ENCODE measurements around the gene UBD.

UBD gene

DNA sequence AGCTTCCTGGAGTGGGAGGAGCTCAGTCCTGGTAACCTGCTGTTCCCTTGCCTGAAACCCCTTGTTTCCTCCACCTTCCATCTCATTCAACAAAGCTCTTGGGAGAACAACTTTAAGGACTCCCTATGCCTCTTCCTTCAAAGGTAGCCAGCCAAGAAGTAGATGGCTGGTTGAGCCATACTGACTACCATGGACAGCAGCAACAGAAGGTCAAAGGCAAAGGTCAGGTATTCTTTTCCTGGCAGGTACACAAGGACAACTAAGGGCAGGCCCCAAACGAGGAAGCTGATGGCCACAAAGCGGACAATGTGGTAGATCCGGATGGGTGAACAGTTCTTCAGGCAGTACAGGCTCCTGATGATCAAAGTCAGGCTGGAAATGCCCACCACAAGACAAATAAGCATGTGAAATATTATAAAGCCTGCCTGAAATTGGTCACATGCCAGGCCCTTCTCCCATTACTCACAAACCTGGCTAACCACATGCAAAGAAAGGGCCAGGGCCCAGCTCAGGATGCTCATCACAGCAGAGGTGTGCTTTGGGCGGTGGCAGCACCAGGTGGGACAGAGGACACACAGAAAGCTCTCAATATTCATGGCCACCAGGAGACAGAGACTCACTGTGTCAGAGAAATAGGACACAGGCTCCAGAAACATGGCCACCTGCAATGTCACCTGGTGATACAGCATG is 21.7 kb downstream of the UBD start:
- ATAC-seq (ENCODE audit: low read depth) (no peak), DNase-seq (ENCODE audit: low spot score) (no peak)
- Histone ChIP-seq H3K9me3 (ENCODE audit: severe bottlenecking) (no peaks in the 10 kb centered on the region), H3K27me3 (ENCODE audit: insufficient read depth, poor library complexity, severe bottlenecking) (peaks cover 6% of the 10 kb centered on the region), H3K27ac (ENCODE audit: poor library complexity, severe bottlenecking) (no peak overlapping the region), H3K4me3 (ENCODE audit: severe bottlenecking) (no peak overlapping the region), H3K36me3 (ENCODE audit: low read depth) (no peaks in the 10 kb centered on the region), H3K4me1 (ENCODE audit: insufficient read depth, poor library complexity, severe bottlenecking) (no peaks in the 10 kb centered on the region)
- TF ChIP-seq, protein P1, sequence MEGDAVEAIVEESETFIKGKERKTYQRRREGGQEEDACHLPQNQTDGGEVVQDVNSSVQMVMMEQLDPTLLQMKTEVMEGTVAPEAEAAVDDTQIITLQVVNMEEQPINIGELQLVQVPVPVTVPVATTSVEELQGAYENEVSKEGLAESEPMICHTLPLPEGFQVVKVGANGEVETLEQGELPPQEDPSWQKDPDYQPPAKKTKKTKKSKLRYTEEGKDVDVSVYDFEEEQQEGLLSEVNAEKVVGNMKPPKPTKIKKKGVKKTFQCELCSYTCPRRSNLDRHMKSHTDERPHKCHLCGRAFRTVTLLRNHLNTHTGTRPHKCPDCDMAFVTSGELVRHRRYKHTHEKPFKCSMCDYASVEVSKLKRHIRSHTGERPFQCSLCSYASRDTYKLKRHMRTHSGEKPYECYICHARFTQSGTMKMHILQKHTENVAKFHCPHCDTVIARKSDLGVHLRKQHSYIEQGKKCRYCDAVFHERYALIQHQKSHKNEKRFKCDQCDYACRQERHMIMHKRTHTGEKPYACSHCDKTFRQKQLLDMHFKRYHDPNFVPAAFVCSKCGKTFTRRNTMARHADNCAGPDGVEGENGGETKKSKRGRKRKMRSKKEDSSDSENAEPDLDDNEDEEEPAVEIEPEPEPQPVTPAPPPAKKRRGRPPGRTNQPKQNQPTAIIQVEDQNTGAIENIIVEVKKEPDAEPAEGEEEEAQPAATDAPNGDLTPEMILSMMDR (IDR thresholded peaks at IDR 0.05; ENCODE audit: poor library complexity, severe bottlenecking) = no peak

DNA sequence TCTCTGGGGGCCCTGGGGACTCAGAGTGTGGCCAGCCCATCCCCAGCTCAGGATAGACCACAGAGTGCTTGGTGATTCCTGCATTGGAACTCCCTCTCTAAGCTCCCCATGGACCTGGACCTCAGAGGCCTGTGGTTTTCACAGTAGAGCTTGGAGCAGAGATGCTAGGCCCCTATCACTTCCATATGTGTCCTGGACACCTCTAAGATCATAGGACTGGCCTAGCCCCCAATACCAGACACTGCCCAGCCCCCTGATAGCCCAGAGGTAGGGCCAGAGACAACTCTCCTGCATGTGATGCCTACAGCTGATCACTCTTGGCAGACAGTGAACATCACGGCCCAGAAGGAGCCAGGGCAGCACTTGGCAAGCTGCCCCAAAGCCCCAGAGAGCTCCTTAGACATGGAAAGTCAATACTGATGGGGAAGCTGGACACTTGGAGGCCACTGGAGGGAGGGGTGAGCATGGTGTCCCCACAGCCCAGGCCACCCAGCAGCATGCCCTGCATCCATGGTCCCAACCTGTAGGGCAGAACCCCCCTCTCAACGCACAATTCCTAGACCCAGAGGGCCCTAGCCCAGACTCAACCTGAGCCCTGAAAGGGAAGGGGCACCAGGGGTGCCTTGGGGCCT is 27.1 kb downstream of the UBD start:
- Histone ChIP-seq H3K4me3 (ENCODE audit: severe bottlenecking) (no peak overlapping the region), H3K9me3 (ENCODE audit: severe bottlenecking) (no peaks in the 10 kb centered on the region), H3K27ac (ENCODE audit: poor library complexity, severe bottlenecking) (no peak overlapping the region), H3K27me3 (ENCODE audit: insufficient read depth, poor library complexity, severe bottlenecking) (no peaks in the 10 kb centered on the region), H3K36me3 (ENCODE audit: low read depth) (no peaks in the 10 kb centered on the region), H3K4me1 (ENCODE audit: insufficient read depth, poor library complexity, severe bottlenecking) (no peaks in the 10 kb centered on the region)
- TF ChIP-seq, protein P1 (IDR thresholded peaks at IDR 0.05; ENCODE audit: poor library complexity, severe bottlenecking) = no peak
- ATAC-seq (ENCODE audit: low read depth) (no peak), DNase-seq (ENCODE audit: low spot score) (no peak)

DNA sequence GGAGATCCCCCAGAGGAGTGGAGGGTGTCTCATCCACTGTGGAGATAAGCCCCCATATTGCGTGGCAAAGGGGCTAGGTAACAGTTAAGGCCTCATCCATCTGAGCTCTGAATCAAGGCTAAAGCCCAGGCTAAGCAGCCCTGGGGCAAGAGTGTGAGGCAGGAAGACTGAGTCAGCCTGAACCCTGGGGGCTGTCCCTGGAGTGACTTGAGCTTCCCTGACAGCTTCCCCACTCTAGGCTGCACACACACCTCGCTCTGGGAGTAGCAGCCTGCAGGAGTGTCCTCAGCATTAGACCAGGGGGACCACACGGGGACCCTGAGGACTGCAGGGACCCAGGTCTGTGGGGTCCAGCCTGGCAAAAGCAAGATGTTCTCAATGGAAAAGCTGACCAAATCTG is 27.9 kb downstream of the UBD start:
- H3K27me3 ChIP-seq (ENCODE audit: insufficient read depth, poor library complexity, severe bottlenecking) = no peaks in the 10 kb centered on the region
- H3K36me3 ChIP-seq (ENCODE audit: low read depth) = no peaks in the 10 kb centered on the region
- no peaks in the 10 kb centered on the region for H3K4me1 ChIP-seq (ENCODE audit: insufficient read depth, poor library complexity, severe bottlenecking)
- no peak overlapping the region for H3K27ac ChIP-seq (ENCODE audit: poor library complexity, severe bottlenecking)
- H3K4me3 ChIP-seq (ENCODE audit: severe bottlenecking) = no peak overlapping the region
- TF ChIP-seq, protein P1 (IDR thresholded peaks at IDR 0.05; ENCODE audit: poor library complexity, severe bottlenecking) = no peak
- DNase-seq (ENCODE audit: low spot score) (no peak), ATAC-seq (ENCODE audit: low read depth) (peak; percentile 67)
- H3K9me3 ChIP-seq (ENCODE audit: severe bottlenecking) = no peaks in the 10 kb centered on the region

DNA sequence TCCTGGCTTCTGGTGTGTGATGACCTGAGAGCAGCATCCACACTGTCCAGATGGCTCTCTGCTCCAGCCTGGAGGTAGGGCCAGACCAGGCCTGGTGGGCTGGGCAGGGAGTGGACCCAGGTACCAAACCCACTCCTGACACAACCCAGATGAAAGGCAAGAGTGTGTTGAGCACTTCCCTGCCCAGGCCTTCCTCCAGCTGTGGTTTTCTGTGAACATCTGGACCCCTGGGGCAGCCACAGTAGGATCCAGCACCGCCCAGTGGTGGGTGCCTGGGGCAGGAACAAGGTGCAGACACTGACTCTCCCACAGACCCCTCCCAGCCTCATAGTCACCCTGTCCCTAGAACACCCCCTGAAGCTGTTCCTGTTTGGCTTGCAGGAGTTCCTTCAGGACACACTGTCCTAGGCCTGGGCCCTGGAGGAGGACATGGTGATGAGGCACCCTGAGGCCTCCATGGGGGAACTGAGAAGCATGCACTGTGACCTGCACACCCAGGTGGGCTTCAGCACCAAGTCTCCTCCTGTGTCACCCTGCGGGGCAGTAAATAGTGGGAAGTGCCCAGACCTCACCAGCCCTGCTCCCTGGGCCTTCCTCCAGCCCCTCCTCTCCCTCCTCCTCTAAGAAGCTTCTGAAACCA is 28.7 kb downstream of the UBD start:
- H3K27ac ChIP-seq (ENCODE audit: poor library complexity, severe bottlenecking) = no peak overlapping the region
- TF ChIP-seq, protein P1 (IDR thresholded peaks at IDR 0.05; ENCODE audit: poor library complexity, severe bottlenecking) = no peak
- DNase-seq (ENCODE audit: low spot score) (no peak), ATAC-seq (ENCODE audit: low read depth) (no peak)
- H3K9me3 ChIP-seq (ENCODE audit: severe bottlenecking) = no peaks in the 10 kb centered on the region
- H3K36me3 ChIP-seq (ENCODE audit: low read depth) = no peaks in the 10 kb centered on the region
- H3K4me1 ChIP-seq (ENCODE audit: insufficient read depth, poor library complexity, severe bottlenecking) = no peaks in the 10 kb centered on the region
- no peak overlapping the region for H3K4me3 ChIP-seq (ENCODE audit: severe bottlenecking)
- no peaks in the 10 kb centered on the region for H3K27me3 ChIP-seq (ENCODE audit: insufficient read depth, poor library complexity, severe bottlenecking)
